Calu3 (cell line): ENCODE results near the gene GOLGA8N. TPM values are rescaled to one million over a fixed set of nuclear protein-coding genes. Genes with fewer than 3 reads are reported as not detected.

Source experiments
- BruUV-seq: library from RNA; stranded (reverse); fragments of 400-500 nt; replicated peaks from 2 replicates; lab custom pipeline; 2021; lab: Mats Ljungman, UMichigan
- CTCF ChIA-PET: fragments of 300-600 bp; sonication (Branson Sonifier 250); formaldehyde crosslinking; loops from one replicate; lab custom pipeline; 2022; ENCODE audit warnings: antibody characterized with exemption; lab: Charles Lee
- DNase-seq: peaks from one replicate; pipeline ENCODE4 v3.0.0; 2022
- H3K27ac Mint-ChIP-seq: one replicate; pipeline ENCODE4 v1.8.0; 2022; ENCODE audit warnings: mixed read lengths; ENCODE audit not compliant: unreplicated experiment
- H3K27me3 Mint-ChIP-seq: one replicate; pipeline ENCODE4 v1.8.0; 2022; ENCODE audit warnings: mixed read lengths; ENCODE audit not compliant: unreplicated experiment
- H3K36me3 Mint-ChIP-seq: one replicate; pipeline ENCODE4 v1.8.0; 2022; ENCODE audit warnings: mild to moderate bottlenecking, moderate library complexity, mixed read lengths; ENCODE audit not compliant: insufficient read depth, unreplicated experiment
- H3K4me1 Mint-ChIP-seq: one replicate; pipeline ENCODE4 v1.8.0; 2022; ENCODE audit warnings: mild to moderate bottlenecking, low read depth, mixed read lengths; ENCODE audit not compliant: unreplicated experiment
- H3K4me3 Mint-ChIP-seq: one replicate; pipeline ENCODE4 v1.8.0; 2022; ENCODE audit warnings: mild to moderate bottlenecking, low read depth, moderate library complexity, mixed read lengths; ENCODE audit not compliant: unreplicated experiment
- H3K9me3 Mint-ChIP-seq: one replicate; pipeline ENCODE4 v1.8.0; 2022; ENCODE audit warnings: low read depth, mixed read lengths; ENCODE audit not compliant: unreplicated experiment
- intact Hi-C: fragments of 100-400 bp; cut with micrococcal nuclease; formaldehyde crosslinking; loops from one replicate; pipeline ENCODE4 v1.10.0; 2022; ENCODE audit not compliant: unreplicated experiment
- total RNA-seq: library from RNA; stranded (reverse); gene quantifications from 2 replicates; pipeline ENCODE4 v1.2.3, GENCODE V29; 2022
- TF ChIP-seq, protein P1 (sequence below): fragments of 200-600 bp; IDR thresholded peaks from one replicate; pipeline ENCODE4 v1.8.0; 2022; ENCODE audit warnings: antibody characterized with exemption; ENCODE audit not compliant: unreplicated experiment

GOLGA8N gene
- total RNA-seq, 1 experiment from 2014 or later = 0.45 TPM

DNA sequence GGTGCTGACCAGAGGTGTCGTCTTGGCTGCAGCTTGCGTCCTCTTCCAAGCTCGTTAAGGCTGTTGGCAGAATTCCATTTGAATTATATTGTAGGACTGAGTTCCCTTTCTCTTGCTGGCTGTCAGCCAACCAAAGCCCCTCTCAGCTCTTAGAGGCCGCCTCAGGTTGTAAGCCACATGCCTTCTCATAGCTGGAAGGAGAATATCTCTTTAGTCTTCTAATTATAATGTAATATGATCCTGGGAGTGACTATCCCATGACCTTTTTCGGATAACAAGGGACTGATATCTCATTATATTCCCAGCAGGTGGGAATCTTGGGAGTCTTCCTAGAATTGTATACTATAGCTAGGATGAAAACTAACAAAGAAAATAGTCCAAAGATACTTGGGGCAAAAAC lies 53.0 kb downstream of the GOLGA8N start:
- H3K4me1 Mint-ChIP-seq = peaks cover under 1% of the 10 kb centered on the region
- TF ChIP-seq, protein P1, sequence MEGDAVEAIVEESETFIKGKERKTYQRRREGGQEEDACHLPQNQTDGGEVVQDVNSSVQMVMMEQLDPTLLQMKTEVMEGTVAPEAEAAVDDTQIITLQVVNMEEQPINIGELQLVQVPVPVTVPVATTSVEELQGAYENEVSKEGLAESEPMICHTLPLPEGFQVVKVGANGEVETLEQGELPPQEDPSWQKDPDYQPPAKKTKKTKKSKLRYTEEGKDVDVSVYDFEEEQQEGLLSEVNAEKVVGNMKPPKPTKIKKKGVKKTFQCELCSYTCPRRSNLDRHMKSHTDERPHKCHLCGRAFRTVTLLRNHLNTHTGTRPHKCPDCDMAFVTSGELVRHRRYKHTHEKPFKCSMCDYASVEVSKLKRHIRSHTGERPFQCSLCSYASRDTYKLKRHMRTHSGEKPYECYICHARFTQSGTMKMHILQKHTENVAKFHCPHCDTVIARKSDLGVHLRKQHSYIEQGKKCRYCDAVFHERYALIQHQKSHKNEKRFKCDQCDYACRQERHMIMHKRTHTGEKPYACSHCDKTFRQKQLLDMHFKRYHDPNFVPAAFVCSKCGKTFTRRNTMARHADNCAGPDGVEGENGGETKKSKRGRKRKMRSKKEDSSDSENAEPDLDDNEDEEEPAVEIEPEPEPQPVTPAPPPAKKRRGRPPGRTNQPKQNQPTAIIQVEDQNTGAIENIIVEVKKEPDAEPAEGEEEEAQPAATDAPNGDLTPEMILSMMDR = no peak
- no peak overlapping the region for H3K27ac Mint-ChIP-seq
- peaks cover 9% of the 10 kb centered on the region for H3K36me3 Mint-ChIP-seq
- H3K4me3 Mint-ChIP-seq = no peak overlapping the region
- H3K27me3 Mint-ChIP-seq = no peaks in the 10 kb centered on the region
- no peaks in the 10 kb centered on the region for H3K9me3 Mint-ChIP-seq
- intact Hi-C loops = no loop called here
- no TSS peak for BruUV-seq
- no peak for DNase-seq
- CTCF ChIA-PET = no interaction called here

DNA sequence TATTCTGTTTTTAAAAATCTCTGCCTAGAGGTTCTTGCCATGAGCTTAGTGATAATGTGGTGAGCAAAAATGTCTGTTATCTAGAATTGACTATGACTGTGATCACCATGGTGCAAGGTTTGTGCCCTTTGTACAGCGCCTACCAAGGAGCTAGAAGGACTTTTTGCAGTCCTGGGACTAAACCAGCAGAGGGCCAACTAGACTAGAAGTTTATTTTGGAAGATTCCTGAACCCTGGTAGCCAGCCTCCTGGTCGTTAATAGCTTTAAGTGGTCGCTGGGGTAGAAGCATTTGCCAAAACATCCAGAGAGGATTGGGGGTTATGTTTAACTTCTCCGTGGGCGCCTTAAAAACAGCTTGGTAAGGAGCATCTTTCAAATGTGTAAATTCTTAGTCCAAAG lies 56.1 kb downstream of the GOLGA8N start:
- TF ChIP-seq, protein P1 = no peak
- Mint-ChIP-seq H3K27me3 (no peaks in the 10 kb centered on the region), H3K4me1 (peaks cover 12% of the 10 kb centered on the region), H3K9me3 (no peaks in the 10 kb centered on the region), H3K27ac (no peak overlapping the region), H3K4me3 (no peak overlapping the region), H3K36me3 (peaks cover 6% of the 10 kb centered on the region)
- CTCF ChIA-PET = no interaction called here
- intact Hi-C loops = no loop called here
- no peak for DNase-seq
- no TSS peak for BruUV-seq

DNA sequence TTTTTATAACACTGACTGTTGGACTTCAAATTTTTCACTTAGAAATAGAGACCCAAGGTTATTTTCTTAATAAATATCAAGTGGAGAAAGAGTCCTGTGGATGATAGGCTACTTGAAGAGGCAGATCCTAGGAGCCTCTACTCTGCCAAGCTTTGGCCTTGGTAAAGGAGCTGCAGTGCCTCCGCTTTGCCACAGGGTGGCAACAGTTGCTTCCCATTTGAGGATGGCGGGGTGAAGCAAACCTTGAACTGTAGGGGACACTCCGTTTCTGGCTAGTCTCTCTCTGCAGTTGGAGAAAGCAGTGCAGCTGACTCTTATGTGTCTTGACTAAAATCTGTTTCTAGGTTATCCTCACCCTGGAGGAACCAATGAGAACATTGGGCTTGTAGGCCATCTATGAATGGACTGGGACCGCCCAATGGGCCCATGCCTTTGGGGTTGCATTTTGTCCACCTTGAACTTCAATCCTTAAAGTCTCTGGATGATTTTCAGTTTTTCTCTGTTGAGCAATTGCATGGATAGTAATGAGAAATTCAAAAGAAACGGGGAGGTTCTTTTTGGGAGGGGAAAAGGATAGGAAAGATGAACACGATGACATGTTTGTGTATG lies 58.1 kb downstream of the GOLGA8N start:
- Mint-ChIP-seq H3K27me3 (no peaks in the 10 kb centered on the region), H3K4me1 (peaks cover 12% of the 10 kb centered on the region), H3K4me3 (no peak overlapping the region), H3K9me3 (no peaks in the 10 kb centered on the region), H3K36me3 (peaks cover 6% of the 10 kb centered on the region), H3K27ac (no peak overlapping the region)
- no TSS peak for BruUV-seq
- TF ChIP-seq, protein P1 = peak; percentile 45
- CTCF ChIA-PET = no interaction called here
- intact Hi-C loops = no loop called here
- DNase-seq = peak; percentile 11

DNA sequence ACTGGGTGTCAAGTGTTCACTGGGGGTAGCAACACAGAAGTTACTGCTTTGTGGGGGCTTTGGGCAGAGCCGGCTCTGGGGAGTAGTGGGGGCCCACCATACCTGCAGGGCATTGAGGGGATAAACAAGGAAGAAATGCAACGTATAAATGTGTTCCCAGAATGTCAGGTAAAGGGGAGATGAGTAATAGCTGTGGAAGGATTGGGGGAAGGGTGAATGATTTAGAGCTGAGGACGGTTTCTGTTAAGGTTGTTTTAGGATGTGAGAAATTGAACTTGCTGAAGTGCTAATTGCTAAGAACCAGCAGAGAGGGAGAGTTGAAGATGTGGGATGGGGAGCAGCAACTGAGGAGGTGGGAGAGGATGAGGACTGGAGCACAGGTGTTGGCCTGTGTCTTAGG lies 58.9 kb downstream of the GOLGA8N start:
- Mint-ChIP-seq H3K27me3 (no peaks in the 10 kb centered on the region), H3K36me3 (peaks cover 6% of the 10 kb centered on the region), H3K9me3 (no peaks in the 10 kb centered on the region), H3K4me3 (no peak overlapping the region), H3K27ac (no peak overlapping the region), H3K4me1 (peaks cover 12% of the 10 kb centered on the region)
- intact Hi-C loops = no loop called here
- DNase-seq = no peak
- TF ChIP-seq, protein P1 = no peak
- no TSS peak for BruUV-seq
- CTCF ChIA-PET = no interaction called here
